ENCODE data around the gene MEF2C. TPM values are rescaled to one million over a fixed set of nuclear protein-coding genes. Genes with fewer than 3 reads are reported as not detected.

The MEF2C gene
- total and polyA plus RNA-seq, 2 of the 13 experiments (the other 11 are each of a cell fraction or from before 2014, with no cell fraction given): 0.02 TPM; not detected in 1

- DNase-seq (ENCODE audit: low spot score): no peak
- H3K4me3 ChIP-seq (replicated peaks in 1 of 3; ENCODE audit: insufficient read depth in 1 of 3, low read depth in 2 of 3, low read length in 3 of 3): no peak overlapping the region
- no peaks in the 10 kb centered on the region for H3K27me3 ChIP-seq (ENCODE audit: control insufficient read depth in 1 of 2, insufficient read depth in 2 of 2, low read length in 2 of 2)
- no peak for FAIRE-seq
- in situ Hi-C loops (cut with HindIII; ENCODE audit: extremely low pct_ligation_motif_present, low pct_unique_long_range_greater_than_20kb): no loop called here
- no peak overlapping the region for H3K9ac ChIP-seq (ENCODE audit: insufficient read depth, low read depth, low read length)
- ChIA-PET CTCF (ENCODE audit: low intra/inter-chr PET ratio, low total read pairs) (no interaction called here), POLR2A (no interaction called here)
- WGBS (ENCODE audit: low lambda C conversion rate): 5% methylated on average over 1 of the region's 1 CpG
- H3K4me2 ChIP-seq (ENCODE audit: low read depth, low read length): no peak overlapping the region
- H3K4me1 ChIP-seq (ENCODE audit: insufficient read depth, low read length): no peaks in the 10 kb centered on the region
- H3K27ac ChIP-seq (ENCODE audit: extremely low read length, insufficient read depth, low read length): no peak overlapping the region
- no peaks in the 10 kb centered on the region for H3K36me3 ChIP-seq (replicated peaks in 1 of 2; ENCODE audit: control insufficient read depth in 1 of 2, insufficient read depth in 2 of 2, low read length in 2 of 2)
- no TSS peak for BruUV-seq (replicated peaks)
- no peaks in the 10 kb centered on the region for H4K20me1 ChIP-seq (ENCODE audit: insufficient read depth, low read length)
- no peaks in the 10 kb centered on the region for H3K79me2 ChIP-seq (ENCODE audit: insufficient read depth, low read length)
- 0 out of 2 replicates have a peak, but pooled peaks cover 3% of the 10 kb centered on the region for H3K9me3 ChIP-seq (ENCODE audit: low read length)
- no peak overlapping the region for H2AFZ ChIP-seq (ENCODE audit: low read length)
- ATAC-seq: no peak
- intact Hi-C loops (cut with micrococcal nuclease; ENCODE audit: unreplicated experiment): no loop called here
- TF ChIP-seq ZNF264 (CRISPR knock-in tag; IDR thresholded peaks at IDR 0.05) (no peak), ZBTB33 (CRISPR knock-in tag; IDR thresholded peaks at IDR 0.05) (no peak), KAT2B (IDR thresholded peaks at IDR 0.05; ENCODE audit: borderline replicate concordance, low read depth, low read length) (no peak), KDM5B (CRISPR knock-in tag; IDR thresholded peaks at IDR 0.05; ENCODE audit: borderline replicate concordance) (no peak), GLMP (CRISPR knock-in tag; IDR thresholded peaks at IDR 0.05; ENCODE audit: borderline replicate concordance) (no peak), ZNF143 (CRISPR knock-in tag; IDR thresholded peaks at IDR 0.05) (no peak), ZNF329 (CRISPR knock-in tag; IDR thresholded peaks at IDR 0.05; ENCODE audit: low read depth) (no peak), ZHX2 (IDR thresholded peaks at IDR 0.05; ENCODE audit: low read depth) (no peak), ZHX2 (CRISPR knock-in tag; IDR thresholded peaks at IDR 0.05; ENCODE audit: borderline replicate concordance) (no peak), AGO2 (optimal IDR thresholded peaks at IDR 0.05; ENCODE audit: low read depth, low read length) (no peak), ZNF878 (CRISPR knock-in tag; IDR thresholded peaks at IDR 0.05) (no peak), ERF (CRISPR knock-in tag; IDR thresholded peaks at IDR 0.05) (no peak)
Observed at GRCh38 chr5:88858392-88858791, 24.6 kb downstream of the MEF2C start.
